H1 (cell line): ENCODE data around the gene POLR3G. TPM values are rescaled to one million over a fixed set of nuclear protein-coding genes. Genes with fewer than 3 reads are reported as not detected.
A peak's percentile ranks its signal among the peaks of the same experiment; 100 is the strongest.

Source experiments
- CTCF ChIA-PET: fragments of 300-600 bp; sonication (Branson Sonifier 250); formaldehyde crosslinking; loops from one replicate; lab custom pipeline; 2021; ENCODE audit not compliant: partially characterized antibody; lab: Charles Lee
- POLR2A ChIA-PET: fragments of 300-600 bp; sonication (Branson Sonifier 250); formaldehyde crosslinking; loops from one replicate; lab custom pipeline; 2021; ENCODE audit warnings: inconsistent platforms; ENCODE audit not compliant: partially characterized antibody; lab: Charles Lee
- DNase-seq, 2 experiments: peaks; one replicate each; pipeline versions ENCODE4 v3.0.0 to v3.0.0-alpha.2; 2010 to 2022; ENCODE audit warnings: low spot score in 2 of 2, low read depth in 1 of 2, mixed read lengths in 1 of 2
- FAIRE-seq: peaks from 2 replicates; lab custom pipeline; 2011; peaks lifted over from hg19 to GRCh38; lab: Jason Lieb, UNC
- H2AFZ ChIP-seq: 2 replicates; pipeline ENCODE4 v1.8.1; 2012; ENCODE audit warnings: low read length, inconsistent platforms
- H2AK5ac ChIP-seq: 2 replicates; pipeline ENCODE4 v1.6.1; 2013; ENCODE audit warnings: low read depth, low read length
- H2BK120ac ChIP-seq: replicated peaks from 2 replicates; pipeline ENCODE3; 2013; ENCODE audit warnings: low read depth, low read length, inconsistent platforms
- H2BK12ac ChIP-seq: 2 replicates; pipeline ENCODE4 v1.6.1; 2013; ENCODE audit warnings: low read depth, low read length
- H2BK15ac ChIP-seq: 2 replicates; pipeline ENCODE4 v1.6.1; 2013; ENCODE audit warnings: low read length
- H2BK20ac ChIP-seq: 2 replicates; pipeline ENCODE4 v1.6.1; 2013; ENCODE audit warnings: low read length
- H2BK5ac ChIP-seq: 2 replicates; pipeline ENCODE4 v1.6.1; 2013; ENCODE audit warnings: low read depth, low read length
- H3K14ac ChIP-seq: 2 replicates; pipeline ENCODE4 v1.6.1; 2013; ENCODE audit warnings: inconsistent platforms; ENCODE audit not compliant: insufficient read length
- H3K18ac ChIP-seq: 2 replicates; pipeline ENCODE4 v1.6.1; 2013; ENCODE audit warnings: low read length; ENCODE audit errors: extremely low read depth
- H3K23ac ChIP-seq: 2 replicates; pipeline ENCODE4 v1.6.1; 2013; ENCODE audit warnings: inconsistent platforms; ENCODE audit not compliant: insufficient read length
- H3K23me2 ChIP-seq: 2 replicates; pipeline ENCODE4 v1.6.1; 2013; ENCODE audit warnings: low read depth, low read length
- H3K27ac ChIP-seq: 2 replicates; pipeline ENCODE4 v1.6.1; 2011; ENCODE audit warnings: low read depth, low read length, inconsistent platforms
- H3K27me3 ChIP-seq, 4 experiments: replicated peaks in 1 of 4; 1 replicate in 1 of 4; 2 replicates in 3 of 4; pipeline versions ENCODE4 v1.6.1 to v1.8.1; 2011 to 2013; ENCODE audit warnings: low read length in 3 of 4, mild to moderate bottlenecking in 3 of 4, inconsistent platforms in 2 of 4, mixed read lengths in 2 of 4, moderate library complexity in 1 of 4; ENCODE audit not compliant: control insufficient read depth in 3 of 4, insufficient read depth in 3 of 4; ENCODE audit errors: extremely low read depth in 1 of 4
- H3K36me3 ChIP-seq, 4 experiments: 2 replicates each; pipeline versions ENCODE4 v1.6.1 to v1.8.1; 2011 to 2013; ENCODE audit warnings: mild to moderate bottlenecking in 4 of 4, low read length in 3 of 4, moderate library complexity in 2 of 4, control low read depth in 1 of 4, inconsistent platforms in 1 of 4; ENCODE audit not compliant: insufficient read depth in 4 of 4, control insufficient read depth in 2 of 4
- H3K4ac ChIP-seq: replicated peaks from 2 replicates; pipeline ENCODE3; 2013; ENCODE audit warnings: low read length, low read depth, mixed read lengths, inconsistent platforms; ENCODE audit not compliant: insufficient read length
- H3K4me1 ChIP-seq, 4 experiments: replicated peaks in 1 of 4; 1 replicate in 1 of 4; 2 replicates in 3 of 4; pipeline versions ENCODE4 v1.6.1 to v1.8.1; 2011 to 2013; ENCODE audit warnings: low read length in 3 of 4, inconsistent platforms in 2 of 4, mixed read lengths in 1 of 4; ENCODE audit not compliant: insufficient read depth in 4 of 4, control insufficient read depth in 3 of 4
- H3K4me2 ChIP-seq, 2 experiments: 2 replicates each; pipeline versions ENCODE4 v1.6.1 to v1.8.1; 2011 to 2013; ENCODE audit warnings: low read depth in 2 of 2, low read length in 2 of 2, control low read depth in 1 of 2, inconsistent platforms in 1 of 2, mild to moderate bottlenecking in 1 of 2; ENCODE audit not compliant: insufficient read depth in 1 of 2
- H3K4me3 ChIP-seq, 4 experiments: fragments of 200-600, 300-600 bp in 1 of 4; sonication (generic), shearing (Covaris generic), sonication (Bioruptor Twin) in 1 of 4; 2 replicates each; pipeline versions ENCODE4 v1.5.1 to v1.8.1; 2011 to 2016; ENCODE audit warnings: low read length in 4 of 4, low read depth in 3 of 4, control low read depth in 2 of 4, inconsistent platforms in 2 of 4, mild to moderate bottlenecking in 2 of 4, mixed read lengths in 1 of 4, moderate library complexity in 1 of 4; ENCODE audit not compliant: insufficient read depth in 2 of 4; ENCODE audit errors: extremely low read depth in 1 of 4
- H3K56ac ChIP-seq: replicated peaks from 2 replicates; pipeline ENCODE3; 2013; ENCODE audit warnings: low read depth, mild to moderate bottlenecking, mixed read lengths, low read length, inconsistent platforms; ENCODE audit not compliant: insufficient read length
- H3K79me1 ChIP-seq: 2 replicates; pipeline ENCODE4 v1.6.1; 2013; ENCODE audit warnings: low read depth, low read length, control low read depth
- H3K79me2 ChIP-seq, 2 experiments: 2 replicates each; pipeline versions ENCODE4 v1.6.1 to v1.8.1; 2012 to 2013; ENCODE audit warnings: low read length in 2 of 2, mild to moderate bottlenecking in 2 of 2, inconsistent platforms in 1 of 2; ENCODE audit not compliant: insufficient read depth in 2 of 2, control insufficient read depth in 1 of 2
- H3K9ac ChIP-seq, 4 experiments: replicated peaks in 1 of 4; 1 replicate in 1 of 4; 2 replicates in 3 of 4; pipeline versions ENCODE4 v1.6.1 to v1.8.1; 2011 to 2013; ENCODE audit warnings: low read depth in 3 of 4, low read length in 3 of 4, control low read depth in 2 of 4, mild to moderate bottlenecking in 2 of 4, moderate library complexity in 2 of 4, inconsistent platforms in 1 of 4; ENCODE audit errors: extremely low read depth in 1 of 4
- H3K9me3 ChIP-seq, 2 experiments: 2 replicates each; pipeline versions ENCODE4 v1.6.1 to v1.8.1; 2012 to 2013; ENCODE audit warnings: mild to moderate bottlenecking in 2 of 2, moderate library complexity in 2 of 2, control low read depth in 1 of 2, inconsistent platforms in 1 of 2, low read depth in 1 of 2, low read length in 1 of 2, mixed read lengths in 1 of 2; ENCODE audit not compliant: insufficient read depth in 2 of 2
- H4K20me1 ChIP-seq, 2 experiments: replicated peaks in 1 of 2; 2 replicates each; pipeline versions ENCODE3 to v1.8.1; 2011 to 2013; ENCODE audit warnings: inconsistent platforms in 2 of 2, low read length in 2 of 2, mild to moderate bottlenecking in 1 of 2; ENCODE audit not compliant: insufficient read depth in 2 of 2, control insufficient read depth in 1 of 2
- H4K5ac ChIP-seq: 2 replicates; pipeline ENCODE4 v1.6.1; 2013; ENCODE audit warnings: low read length, low read depth, mixed read lengths, inconsistent platforms; ENCODE audit not compliant: insufficient read length
- H4K8ac ChIP-seq: 2 replicates; pipeline ENCODE4 v1.8.0; 2013; ENCODE audit warnings: mild to moderate bottlenecking, moderate library complexity, low read length, inconsistent platforms; ENCODE audit not compliant: insufficient read depth; ENCODE audit errors: extremely low read depth
- H4K91ac ChIP-seq: replicated peaks from 2 replicates; pipeline ENCODE3; 2013; ENCODE audit warnings: low read length, mixed read lengths, inconsistent platforms; ENCODE audit not compliant: insufficient read length
- BRCA1 ChIP-seq: IDR thresholded peaks from 2 replicates; pipeline ENCODE4 v1.6.1; 2012; ENCODE audit warnings: low read depth, low read length, improper control_type of control experiment
- CHD1 ChIP-seq: IDR thresholded peaks from 2 replicates; pipeline ENCODE4 v1.6.1; 2012; ENCODE audit warnings: low read depth, low read length, improper control_type of control experiment
- JUN ChIP-seq: IDR thresholded peaks from 2 replicates; pipeline ENCODE4 v1.6.1; 2011; ENCODE audit warnings: low read depth, mild to moderate bottlenecking, improper control_type of control experiment, low read length
- POU5F1 ChIP-seq: IDR thresholded peaks from 2 replicates; pipeline ENCODE4 v1.6.1; 2011; ENCODE audit warnings: low read depth, mild to moderate bottlenecking, low read length, moderate library complexity
- RNF2 ChIP-seq: fragments of 200-900, 300-1000 bp; sonication (generic); IDR thresholded peaks from 2 replicates; pipeline ENCODE4 v1.7.1; 2016; ENCODE audit warnings: borderline replicate concordance, low read depth, mild to moderate bottlenecking, antibody characterized with exemption, low read length; ENCODE audit not compliant: poor library complexity, severe bottlenecking; ENCODE audit errors: missing control alignments
- RXRA ChIP-seq: IDR thresholded peaks from 2 replicates; pipeline ENCODE4 v1.6.1; 2011; ENCODE audit warnings: low read depth, mild to moderate bottlenecking, low read length, moderate library complexity; ENCODE audit not compliant: insufficient read depth
- WGBS, 2 experiments: shearing (Covaris generic) in 1 of 2; methylation state at CpG; one replicate each; pipeline versions ENCODE4 v1.1.6 to v1.1.7; 2013 to 2015; ENCODE audit warnings: low lambda C conversion rate in 2 of 2, mixed read lengths in 2 of 2, inconsistent platforms in 1 of 2, low coverage in 1 of 2, missing lambda C conversion rate in 1 of 2; ENCODE audit not compliant: insufficient replicate concordance in 2 of 2, insufficient coverage in 1 of 2, insufficient read length in 1 of 2; ENCODE audit errors: extremely low coverage in 1 of 2, missing lambda C conversion rate in 1 of 2; 5-methylcytosine and 5-hydroxymethylcytosine counted together
- polyA plus RNA-seq, 7 experiments: library from polyadenylated mRNA; depleted of rRNA in 3 of 7; stranded (reverse) in 5 of 7; unstranded in 2 of 7; fragments of >200 nt in 5 of 7; fragments of 200-250 nt in 2 of 7; gene quantifications; 1 replicate in 5 of 7; 2 replicates in 1 of 7; 4 replicates in 1 of 7; pipeline versions ENCODE4 v1.2.1 to v1.2.3, GENCODE V29; 2011 to 2013; ENCODE audit warnings: missing spikeins in 2 of 7, mixed read lengths in 2 of 7
- total RNA-seq: library from RNA; stranded (reverse); fragmentation: NEBNext Ultra II Directional; extraction: Animal tissue kit (Norgen Biotek cat#: 25700); gene quantifications from 2 replicates; pipeline ENCODE4 v1.2.1, GENCODE V29; 2021

Gene POLR3G
- total and polyA plus RNA-seq, 2 of the 8 experiments (the other 6 are each of a cell fraction or from before 2014, with no cell fraction given) = 119 to 179 TPM

DNA sequence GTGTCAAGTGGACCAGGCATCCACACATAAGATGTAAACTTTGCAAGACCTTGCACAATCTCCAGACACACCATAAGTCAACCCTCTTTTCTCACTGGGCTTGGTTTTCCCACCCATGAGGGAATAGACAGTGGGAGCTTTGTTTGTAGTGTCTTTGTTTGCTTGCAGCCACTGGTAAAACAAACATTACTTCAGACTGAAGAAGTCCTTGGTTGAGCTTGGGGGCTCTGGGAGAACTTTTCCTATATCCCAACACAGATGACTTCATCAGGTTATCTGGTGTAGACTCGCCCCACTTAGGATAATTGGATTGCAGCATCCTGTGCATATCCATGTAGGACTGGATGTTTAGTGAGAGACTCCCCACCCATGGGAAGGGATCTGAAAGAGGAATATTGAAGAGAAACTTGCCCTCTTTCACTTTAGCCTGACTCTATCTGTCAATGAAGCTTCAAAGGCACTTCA is 72.4 kb downstream of the POLR3G start:
- H3K4ac ChIP-seq = no peak overlapping the region
- 0 out of 2 replicates have a peak overlapping the region, but pooled peaks have one; percentile 32 for H2BK12ac ChIP-seq
- H3K23me2 ChIP-seq = no peaks in the 10 kb centered on the region
- H4K20me1 ChIP-seq = no peaks in the 10 kb centered on the region
- no peak overlapping the region for H2AK5ac ChIP-seq
- H3K56ac ChIP-seq = no peak overlapping the region
- no peak overlapping the region for H3K9ac ChIP-seq
- ChIA-PET CTCF (interaction anchor here (1.6 kb wide), 1 partner anchor 17 kb away, joined by 4 read pairs; no protein-coding TSS in a partner anchor), POLR2A (interaction anchor here (1.5 kb wide), 1 partner anchor 15 kb away, joined by 3 read pairs; no protein-coding TSS in a partner anchor)
- H3K14ac ChIP-seq = no peak overlapping the region
- WGBS, 2 experiments = 86% methylated on average over 1 of the region's 1 CpG; no CpG with 5 or more reads in 1 of the 2 experiments
- no peaks in the 10 kb centered on the region for H3K9me3 ChIP-seq
- no peak overlapping the region for H2BK5ac ChIP-seq
- peaks cover 0 to 7% (median 3%) of the 10 kb centered on the region in 4 experiments; a peak in 3 of 7 replicates for H3K4me1 ChIP-seq
- H3K23ac ChIP-seq = no peak overlapping the region
- H2BK120ac ChIP-seq = no peak overlapping the region
- no peaks in the 10 kb centered on the region for H3K27me3 ChIP-seq
- no peak overlapping the region for H4K8ac ChIP-seq
- no peaks in the 10 kb centered on the region for H3K36me3 ChIP-seq
- H4K5ac ChIP-seq = no peak overlapping the region
- H4K91ac ChIP-seq = no peak overlapping the region
- TF ChIP-seq RXRA (no peak), CHD1 (no peak), BRCA1 (no peak), JUN (no peak), RNF2 (no peak), POU5F1 (no peak)
- DNase-seq (no peak), FAIRE-seq (peak; percentile 57)
- H3K18ac ChIP-seq = no peak overlapping the region
- H3K79me2 ChIP-seq = no peaks in the 10 kb centered on the region
- no peak overlapping the region for H2BK15ac ChIP-seq
- no peak overlapping the region for H3K27ac ChIP-seq
- H3K4me2 ChIP-seq = no peak overlapping the region
- H3K4me3 ChIP-seq = no peak overlapping the region
- H2AFZ ChIP-seq = peak overlapping the region; percentile 24; the same call in 1 of the 2 replicates
- no peaks in the 10 kb centered on the region for H3K79me1 ChIP-seq
- no peak overlapping the region; the same call in 1 of the 2 replicates for H2BK20ac ChIP-seq
